Cortex of kidney (tissue), 1 donor: Measurements from ENCODE around the gene CDC42EP3.

Experiments
- DNase-seq: peaks from one replicate; lab custom pipeline; 2025; lab: John Stamatoyannopoulos, UW

The CDC42EP3 gene

DNA sequence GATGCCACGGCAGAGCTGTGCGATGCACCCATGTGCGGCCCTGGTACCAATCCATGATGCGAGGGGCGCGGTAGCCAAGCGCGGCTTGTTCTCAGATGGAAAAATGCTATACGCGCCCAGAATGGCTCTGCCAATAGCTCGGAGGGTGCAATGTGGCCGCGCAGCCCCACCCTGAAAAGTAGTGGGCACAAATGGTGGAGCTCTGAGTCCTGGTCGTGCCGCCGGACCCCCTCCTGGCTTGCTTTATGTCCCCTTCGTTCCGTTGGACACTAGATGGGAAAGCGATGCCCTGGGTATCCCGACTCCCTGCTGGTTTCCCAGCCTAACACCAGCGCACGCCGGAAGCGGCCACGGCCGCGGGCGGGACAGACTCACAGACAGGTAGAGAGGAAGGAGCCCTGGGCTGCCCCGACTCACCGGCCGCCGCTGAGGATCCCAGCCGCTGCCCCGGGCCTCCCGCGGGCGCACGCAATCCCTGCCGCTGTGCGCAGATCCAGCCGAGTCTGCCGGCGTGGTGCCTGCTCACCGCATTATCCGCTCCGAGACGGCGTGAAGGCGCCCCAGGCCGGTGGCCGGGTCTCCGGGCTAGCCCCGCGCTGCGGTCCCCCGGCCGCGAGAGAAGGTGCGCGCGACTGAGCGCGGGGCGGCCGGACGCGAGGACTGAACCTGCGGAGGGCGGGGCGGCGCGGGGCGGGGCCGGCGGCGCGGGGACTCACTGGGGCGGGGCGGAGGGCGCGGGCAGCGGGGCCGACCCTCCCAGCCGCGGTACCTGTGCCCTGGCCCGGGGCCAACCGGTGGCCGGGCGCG lies at the start of gene CDC42EP3:
CDC42EP3 (minus strand) TSS at position 634 of the 807 bp plus-strand sequence. CDS start 25,055 bp downstream, outside the sequence.
- DNase-seq = no peak

GRCh38 chr2:37721201-37721560 lies 49.7 kb upstream of the CDC42EP3 start:
- no peak for DNase-seq

- no peak for DNase-seq
These were observed 49.2 kb upstream of the CDC42EP3 start for GRCh38 chr2:37720533-37721200.

- DNase-seq = no peak
These were observed 47.2 kb upstream of the CDC42EP3 start for GRCh38 chr2:37718515-37719161.

GRCh38 chr2:37713258-37713700 lies 41.8 kb upstream of the CDC42EP3 start:
- DNase-seq = no peak

DNA sequence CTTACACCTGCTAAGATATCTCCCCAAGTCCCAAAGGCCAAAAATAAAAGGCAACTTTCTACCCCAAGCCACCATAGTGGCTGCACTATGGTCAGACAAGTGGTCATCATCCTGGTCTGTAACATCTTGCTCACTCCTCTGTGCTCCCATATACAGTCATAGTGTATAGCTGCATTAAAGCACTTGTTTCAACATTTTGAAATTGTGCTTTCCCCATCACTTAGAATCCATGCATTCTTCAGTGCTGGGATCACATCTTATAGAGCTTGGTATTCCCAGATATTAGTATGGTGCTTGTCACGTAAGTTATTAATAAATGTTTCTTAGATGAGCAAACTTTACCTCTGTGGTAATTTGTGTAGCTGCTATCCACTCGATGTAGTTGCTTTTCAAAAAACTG lies 40.4 kb upstream of the CDC42EP3 start:
- DNase-seq = no peak

DNA sequence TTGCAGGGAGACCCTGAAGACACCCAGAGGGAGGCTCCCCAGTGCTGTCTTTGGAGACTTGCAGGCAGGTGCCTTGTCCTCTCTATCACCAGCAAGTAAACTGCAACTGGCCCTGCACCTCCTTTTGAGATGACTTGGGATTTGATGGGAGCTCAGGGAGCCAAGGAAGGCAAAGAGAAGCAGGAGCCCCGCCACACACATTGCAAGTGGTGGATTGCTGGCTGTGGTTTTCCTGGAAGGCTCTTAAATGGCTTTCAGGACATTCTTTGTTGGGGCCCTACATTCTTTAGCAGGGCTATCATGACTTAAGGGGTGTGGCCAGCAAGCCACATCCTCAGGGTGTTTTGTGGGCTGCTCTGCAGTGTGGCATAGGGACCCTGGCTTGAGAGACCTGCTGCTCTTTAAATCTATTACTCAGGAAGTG lies 39.9 kb upstream of the CDC42EP3 start:
- DNase-seq = no peak

GRCh38 chr2:37709111-37709510 lies 37.7 kb upstream of the CDC42EP3 start:
- DNase-seq = no peak

DNA sequence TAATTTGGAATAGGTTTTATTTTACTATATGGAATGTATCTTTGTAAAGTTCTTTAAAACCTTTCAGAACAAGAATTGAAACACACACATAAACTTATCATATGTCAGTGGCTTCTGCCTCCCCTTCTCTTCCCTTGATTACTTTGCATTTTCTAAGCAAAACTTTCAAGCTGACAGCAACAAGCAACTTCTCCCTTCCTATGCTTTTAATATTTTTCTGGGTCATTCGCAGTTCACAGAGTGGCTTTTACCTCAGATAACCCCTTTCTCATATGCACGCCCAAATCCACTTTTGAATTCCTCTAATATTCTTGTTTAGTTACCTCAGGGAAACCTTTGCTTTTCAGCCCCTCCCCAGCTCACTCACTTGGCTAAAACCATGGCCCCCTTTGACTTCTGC lies 36.7 kb upstream of the CDC42EP3 start:
- no peak for DNase-seq

GRCh38 chr2:37707393-37707792 lies 36.0 kb upstream of the CDC42EP3 start:
- no peak for DNase-seq

- DNase-seq = no peak
These were observed 35.1 kb upstream of the CDC42EP3 start for GRCh38 chr2:37706334-37707183.

DNA sequence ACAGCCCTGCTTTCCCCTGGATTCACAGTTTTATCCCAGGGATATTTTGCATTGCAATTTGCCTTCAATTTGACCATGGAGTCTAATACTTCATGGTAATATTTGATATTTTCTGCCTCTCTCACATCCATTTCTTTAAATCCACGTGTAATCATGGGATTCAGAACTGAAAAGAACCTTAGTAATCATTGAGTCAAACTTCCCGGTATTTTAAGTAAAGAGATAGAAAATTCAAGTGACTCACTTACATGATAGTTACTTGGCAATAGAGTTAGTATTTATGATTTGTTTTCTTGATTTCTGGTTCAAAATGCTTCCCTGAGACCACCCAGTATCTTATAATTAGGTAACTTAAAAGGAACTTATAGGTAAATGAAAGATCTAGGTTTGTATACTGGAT lies 33.7 kb upstream of the CDC42EP3 start:
- DNase-seq = no peak

DNA sequence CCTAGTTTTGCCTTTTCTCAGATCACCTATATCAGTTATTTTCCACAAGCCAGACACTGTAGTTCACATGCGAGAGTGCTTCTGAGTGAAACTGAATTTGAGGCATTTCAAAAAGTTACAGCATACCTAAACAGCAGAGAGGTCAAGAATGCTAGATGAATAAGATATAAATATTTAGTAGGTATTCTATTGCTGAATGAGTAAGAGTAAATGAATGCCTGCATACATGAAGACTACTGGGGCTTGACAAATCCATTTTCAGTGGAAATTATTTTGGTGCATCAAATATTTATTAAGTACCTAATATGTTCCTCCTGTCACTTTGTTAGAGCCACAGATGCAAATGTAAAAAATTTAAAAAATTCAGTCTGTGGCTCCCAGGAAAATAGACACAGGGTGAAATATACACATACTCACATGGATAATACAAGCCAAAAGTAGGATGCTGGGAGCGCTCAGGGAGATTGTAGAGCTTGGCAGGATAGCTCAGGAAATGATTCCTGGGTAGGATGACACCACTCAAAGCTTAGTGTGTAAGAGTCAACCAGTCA lies 27.6 kb upstream of the CDC42EP3 start:
- DNase-seq = no peak

DNA sequence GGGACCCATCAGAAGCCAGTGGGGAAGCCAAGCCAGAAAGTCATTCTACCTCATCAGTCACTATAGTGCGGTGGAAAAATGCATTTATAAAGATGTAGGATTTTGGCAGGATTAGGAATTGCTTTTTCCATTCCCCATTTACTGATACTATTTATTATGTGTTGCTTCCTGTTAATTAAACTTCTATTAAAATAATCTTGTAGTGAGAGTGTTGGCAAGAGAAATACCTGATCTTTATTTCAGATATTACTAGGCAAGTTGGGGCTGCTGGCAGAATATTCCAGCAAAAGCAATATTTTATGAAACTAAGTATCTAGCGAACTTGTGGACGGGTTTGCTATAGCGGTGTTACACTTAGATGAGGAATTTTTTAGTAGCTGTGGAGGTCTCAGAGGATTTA lies 23.9 kb upstream of the CDC42EP3 start:
- no peak for DNase-seq

- no peak for DNase-seq
These were observed 21.3 kb upstream of the CDC42EP3 start for GRCh38 chr2:37692711-37693110.

DNA sequence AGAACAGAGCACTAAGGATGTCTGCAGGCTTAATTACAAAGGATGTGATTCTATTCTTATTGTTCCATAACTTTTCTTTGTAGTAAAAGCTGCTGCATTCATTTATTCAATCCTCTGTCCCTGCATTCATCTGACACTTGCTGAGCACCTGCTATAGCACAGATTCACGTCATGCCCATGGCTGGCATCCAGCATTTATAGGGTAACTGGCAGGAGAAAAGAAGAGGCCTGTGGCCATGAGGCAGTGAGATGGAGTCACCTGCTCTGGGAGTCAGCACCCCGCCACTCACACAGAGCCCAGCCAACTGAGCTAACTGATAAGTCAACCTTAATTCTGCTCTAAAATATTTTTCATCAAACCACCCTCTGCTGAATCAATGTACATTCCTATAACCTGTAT lies 18.3 kb upstream of the CDC42EP3 start:
- no peak for DNase-seq

DNA sequence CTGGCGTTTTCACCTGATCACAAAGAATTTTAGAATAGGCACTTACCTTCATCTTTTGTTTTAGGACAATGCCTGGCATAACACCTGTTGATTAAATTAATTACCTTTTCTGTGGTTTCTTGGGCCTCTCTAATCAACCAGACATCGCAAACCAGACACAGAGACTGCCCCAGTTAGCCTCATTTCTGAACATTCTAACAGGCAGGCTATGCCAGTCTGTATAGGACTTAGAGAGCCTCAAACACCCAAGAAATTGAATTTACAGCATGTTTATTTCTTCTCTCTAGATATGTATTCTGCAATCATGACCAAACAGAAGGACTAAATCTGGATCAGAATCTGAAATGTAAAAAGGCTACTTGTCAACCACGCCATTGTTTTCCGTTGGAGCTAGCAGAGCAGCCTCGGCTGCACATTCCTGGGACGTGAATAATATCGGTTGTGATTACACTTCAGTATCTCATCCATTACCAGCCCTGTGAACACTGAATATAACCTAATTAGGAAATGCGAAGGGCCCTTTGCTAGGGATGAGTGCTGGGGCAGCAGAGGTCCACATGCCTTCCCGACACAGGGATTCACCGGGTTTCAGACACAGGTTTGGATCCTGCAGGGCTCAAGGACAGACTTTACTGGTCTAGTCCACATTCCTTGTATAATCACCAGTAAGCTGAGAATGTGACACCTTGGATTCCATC lies 17.5 kb upstream of the CDC42EP3 start:
- no peak for DNase-seq

DNA sequence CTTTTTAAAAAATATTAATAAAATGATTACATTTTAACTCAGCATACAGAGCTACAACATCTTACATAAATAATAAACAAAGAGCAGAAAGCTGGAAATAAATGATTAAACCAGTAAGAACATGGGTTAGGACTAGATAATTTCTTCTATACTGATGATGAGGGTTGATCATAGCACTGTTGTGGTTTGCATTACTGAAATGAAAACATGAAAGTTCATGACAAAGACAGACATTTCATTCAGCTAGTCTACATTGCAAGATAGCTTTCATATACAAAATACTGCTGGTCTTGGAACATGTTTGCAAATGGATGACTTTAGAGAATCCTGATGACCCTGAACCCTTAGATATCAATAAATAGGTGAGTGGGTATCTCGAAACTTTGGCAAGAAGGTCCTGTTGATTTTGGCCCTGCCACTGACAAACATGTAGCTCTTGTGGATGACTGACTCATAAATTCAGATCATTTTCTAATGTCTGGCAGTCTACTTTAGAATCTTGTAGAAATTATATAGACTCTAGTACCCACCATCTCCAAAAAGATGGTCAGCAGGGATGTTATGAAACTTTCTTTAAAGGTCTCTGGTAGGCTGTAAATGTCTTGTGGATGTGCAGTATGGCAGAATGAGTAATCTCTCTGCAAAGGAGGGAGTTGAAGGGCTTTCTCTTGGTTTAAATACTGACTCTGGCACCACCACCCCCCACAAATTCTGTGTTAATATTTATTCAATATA lies 15.5 kb upstream of the CDC42EP3 start:
- DNase-seq = no peak

GRCh38 chr2:37684809-37685208 lies 13.4 kb upstream of the CDC42EP3 start:
- no peak for DNase-seq
